HG03135 (cell line): ENCODE data around the gene FAM50B.

Experiments
- ATAC-seq: cut with Tn5 transposase; IDR thresholded peaks from one replicate; pipeline ENCODE4 v1.9.1; 2021; ENCODE audit warnings: mild to moderate bottlenecking, moderate library complexity; ENCODE audit not compliant: unreplicated experiment

Gene FAM50B

GRCh38 chr6:3819161-3820110, 29.7 kb upstream of the FAM50B start:
- ATAC-seq, result no peak

- ATAC-seq, result no peak
Observed at GRCh38 chr6:3820563-3820962, 28.6 kb upstream of the FAM50B start.

- no peak for ATAC-seq
Observed at GRCh38 chr6:3822747-3823445, 26.3 kb upstream of the FAM50B start.

- no peak for ATAC-seq
Observed at GRCh38 chr6:3823671-3824070, 25.5 kb upstream of the FAM50B start.

- ATAC-seq, result no peak
Observed at GRCh38 chr6:3825331-3825831, 23.8 kb upstream of the FAM50B start.

- ATAC-seq, result no peak
Observed at GRCh38 chr6:3825851-3826581, 23.2 kb upstream of the FAM50B start.

- no peak for ATAC-seq
Observed at GRCh38 chr6:3829285-3829684, 19.9 kb upstream of the FAM50B start.

GRCh38 chr6:3830806-3831205, 18.4 kb upstream of the FAM50B start:
- no peak for ATAC-seq

GRCh38 chr6:3831761-3832530, 17.2 kb upstream of the FAM50B start:
- ATAC-seq, result no peak

GRCh38 chr6:3835055-3835731, 14.0 kb upstream of the FAM50B start:
- no peak for ATAC-seq

GRCh38 chr6:3835785-3836184, 13.4 kb upstream of the FAM50B start:
- no peak for ATAC-seq

GRCh38 chr6:3836566-3836965, 12.6 kb upstream of the FAM50B start:
- ATAC-seq, result no peak

- ATAC-seq, result no peak
Observed at GRCh38 chr6:3837781-3838180, 11.4 kb upstream of the FAM50B start.

GRCh38 chr6:3838992-3839867, 9.9 kb upstream of the FAM50B start:
- ATAC-seq, result no peak

- ATAC-seq, result no peak
Observed at GRCh38 chr6:3841066-3841454, 8.1 kb upstream of the FAM50B start.

- ATAC-seq, result no peak
Observed at GRCh38 chr6:3841711-3842565, 7.2 kb upstream of the FAM50B start.

GRCh38 chr6:3843379-3844096, 5.6 kb upstream of the FAM50B start:
- no peak for ATAC-seq
